Tibial nerve (tissue), 4 donors: ENCODE data around the gene REXO1. TPM values are rescaled to one million over a fixed set of nuclear protein-coding genes. Genes with fewer than 3 reads are reported as not detected.

ENCODE experiments used
- DNase-seq, 2 donors: peaks; one replicate each; pipeline ENCODE4 v3.0.0-alpha.2; 2019; ENCODE audit warnings: low spot score in 2 of 2
- H3K27ac ChIP-seq, 4 donors: fragments of 200-600 bp; sonication (generic) in 3 of 4; one replicate each; pipeline ENCODE4 v1.5.1; 2017 to 2019; ENCODE audit warnings: mild to moderate bottlenecking in 1 of 4
- H3K27me3 ChIP-seq, 2 donors: fragments of 200-600 bp; sonication (generic) in 1 of 2; one replicate each; pipeline versions ENCODE4 v1.5.1 to v1.6.0; 2017 to 2019
- H3K36me3 ChIP-seq, 3 donors: fragments of 200-600 bp; sonication (generic); one replicate each; pipeline ENCODE4 v1.5.1; 2018 to 2019
- H3K4me1 ChIP-seq, 4 donors: fragments of 200-600 bp; sonication (generic) in 3 of 4; one replicate each; pipeline ENCODE4 v1.5.1; 2017 to 2019
- H3K4me3 ChIP-seq, 4 donors: fragments of 200-600 bp; sonication (generic) in 3 of 4; one replicate each; pipeline ENCODE4 v1.5.1; 2017 to 2019; ENCODE audit warnings: mild to moderate bottlenecking in 1 of 4, moderate library complexity in 1 of 4
- H3K9me3 ChIP-seq, 4 donors: fragments of 200-600 bp; sonication (generic) in 3 of 4; one replicate each; pipeline ENCODE4 v1.5.1; 2017 to 2019
- CTCF ChIP-seq, 5 experiments: fragments of 200-600 bp in 3 of 5; fragments of 450-650 bp in 2 of 5; sonication (generic) in 3 of 5; IDR thresholded peaks; one replicate each; pipeline ENCODE4 v1.5.1; 2016 to 2019; ENCODE audit warnings: antibody characterized with exemption in 5 of 5, mild to moderate bottlenecking in 3 of 5, moderate library complexity in 2 of 5
- EP300 ChIP-seq, 2 donors: sonication (generic); formaldehyde crosslinking; IDR thresholded peaks; one replicate each; pipeline ENCODE4 v1.6.1; 2017; ENCODE audit warnings: antibody characterized with exemption in 2 of 2, mild to moderate bottlenecking in 1 of 2
- POLR2A ChIP-seq, 2 donors: fragments of 450-650 bp; IDR thresholded peaks; one replicate each; pipeline ENCODE4 v1.6.1; 2017; ENCODE audit warnings: antibody characterized with exemption in 2 of 2, mild to moderate bottlenecking in 2 of 2, moderate library complexity in 2 of 2
- WGBS, 2 donors: methylation state at CpG; one replicate each; pipeline ENCODE4 v1.1.5; 2018; 5-methylcytosine and 5-hydroxymethylcytosine counted together
- total RNA-seq, 4 donors: library from RNA; depleted of rRNA; stranded (reverse); fragments of >200 nt; gene quantifications; one replicate each; pipeline ENCODE4 v1.1.0, GENCODE V29; 2016

REXO1 gene
- total RNA-seq, 4 donors from 2014 or later = 17.9 to 87.3 (median 31.1) TPM

DNA sequence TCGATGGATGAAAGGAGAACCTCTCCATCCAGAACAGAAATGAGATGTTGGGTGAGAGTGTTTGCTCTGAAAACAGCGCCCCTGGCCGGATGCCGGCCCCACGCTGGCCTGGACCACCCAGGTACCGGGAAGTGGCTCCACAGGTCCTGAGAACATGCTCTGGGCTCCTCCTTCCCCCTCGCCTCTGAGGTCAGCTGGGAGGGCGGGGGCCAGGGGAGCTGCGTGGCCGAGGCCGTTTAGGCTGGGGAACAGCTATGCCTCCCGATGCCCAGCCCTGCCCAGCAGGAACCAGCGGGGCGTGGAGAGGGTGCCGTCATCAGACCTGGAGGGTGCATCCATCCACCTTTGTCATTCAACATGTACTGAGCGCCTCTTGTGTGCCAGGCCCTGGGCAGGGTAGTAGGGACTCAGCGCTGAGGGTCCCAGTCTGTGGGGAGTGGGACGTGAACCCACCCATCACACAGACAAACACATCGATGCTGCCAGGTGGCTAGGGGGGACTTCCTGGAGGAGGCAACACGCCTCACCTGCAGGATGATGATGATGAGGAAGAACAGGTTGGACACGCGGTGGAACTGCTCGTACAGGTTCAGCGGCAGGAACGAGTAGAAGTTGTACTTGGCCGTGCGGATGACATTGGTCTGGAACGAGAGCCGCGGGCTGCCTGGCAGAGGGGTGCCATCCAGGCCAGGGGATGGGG lies 40.4 kb downstream of the REXO1 start:
- no peaks in the 10 kb centered on the region for H3K9me3 ChIP-seq
- TF ChIP-seq CTCF (IDR thresholded peaks at IDR 0.05) (no peak), POLR2A (IDR thresholded peaks at IDR 0.05) (no peak), EP300 (IDR thresholded peaks at IDR 0.05) (no peak)
- H3K4me3 ChIP-seq = no peak overlapping the region
- WGBS, 2 donors = 70% methylated on average over 23 to 30 of the region's 30 CpGs
- H3K4me1 ChIP-seq = peaks cover 0 to 14% (median 6%) of the 10 kb centered on the region in 4 donors
- no peaks in the 10 kb centered on the region for H3K27me3 ChIP-seq
- H3K36me3 ChIP-seq = no peaks in the 10 kb centered on the region
- no peak for DNase-seq
- no peak overlapping the region for H3K27ac ChIP-seq

DNA sequence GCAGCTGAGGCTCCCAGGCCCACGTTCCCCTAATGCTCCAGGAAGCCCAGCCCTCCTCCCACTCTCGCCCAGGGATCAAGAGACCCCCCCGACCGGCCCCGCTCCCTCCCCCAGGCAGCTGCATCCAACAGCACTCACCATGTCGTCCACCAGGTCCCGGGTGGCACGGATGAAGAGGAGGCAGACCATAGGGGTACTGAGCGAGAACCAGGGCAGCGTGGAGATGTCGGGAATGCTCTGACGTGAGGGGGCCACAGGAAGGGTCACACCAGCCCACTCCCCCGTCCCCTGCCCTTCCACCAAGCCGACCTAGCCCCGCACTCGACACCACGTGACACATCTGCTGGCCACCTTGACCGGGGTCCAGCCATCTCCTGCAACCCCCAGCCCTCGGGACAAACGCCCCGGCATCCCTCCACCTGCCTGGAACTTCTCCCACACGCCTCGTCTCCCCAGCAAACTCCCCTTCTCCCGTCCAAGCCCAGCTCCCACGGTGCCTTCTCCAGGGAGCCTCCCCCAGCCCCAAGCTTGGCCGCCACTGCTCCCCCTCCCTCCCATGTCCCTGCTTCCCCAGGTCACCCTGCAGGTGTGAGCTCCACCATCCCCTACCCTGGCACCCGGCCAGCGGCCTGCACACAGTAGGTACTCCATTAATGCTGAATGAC lies 41.1 kb downstream of the REXO1 start:
- TF ChIP-seq CTCF (IDR thresholded peaks at IDR 0.05) (no peak), POLR2A (IDR thresholded peaks at IDR 0.05) (no peak), EP300 (IDR thresholded peaks at IDR 0.05) (no peak)
- no peaks in the 10 kb centered on the region for H3K36me3 ChIP-seq
- no peaks in the 10 kb centered on the region for H3K9me3 ChIP-seq
- H3K27ac ChIP-seq = no peak overlapping the region
- DNase-seq = no peak
- whole genome bisulfite sequencing, 2 donors = 58 to 67% methylated on average over 23 to 27 of the region's 28 CpGs
- H3K27me3 ChIP-seq = no peaks in the 10 kb centered on the region
- H3K4me3 ChIP-seq = no peak overlapping the region
- peaks cover 0 to 10% (median 5%) of the 10 kb centered on the region in 4 donors for H3K4me1 ChIP-seq

DNA sequence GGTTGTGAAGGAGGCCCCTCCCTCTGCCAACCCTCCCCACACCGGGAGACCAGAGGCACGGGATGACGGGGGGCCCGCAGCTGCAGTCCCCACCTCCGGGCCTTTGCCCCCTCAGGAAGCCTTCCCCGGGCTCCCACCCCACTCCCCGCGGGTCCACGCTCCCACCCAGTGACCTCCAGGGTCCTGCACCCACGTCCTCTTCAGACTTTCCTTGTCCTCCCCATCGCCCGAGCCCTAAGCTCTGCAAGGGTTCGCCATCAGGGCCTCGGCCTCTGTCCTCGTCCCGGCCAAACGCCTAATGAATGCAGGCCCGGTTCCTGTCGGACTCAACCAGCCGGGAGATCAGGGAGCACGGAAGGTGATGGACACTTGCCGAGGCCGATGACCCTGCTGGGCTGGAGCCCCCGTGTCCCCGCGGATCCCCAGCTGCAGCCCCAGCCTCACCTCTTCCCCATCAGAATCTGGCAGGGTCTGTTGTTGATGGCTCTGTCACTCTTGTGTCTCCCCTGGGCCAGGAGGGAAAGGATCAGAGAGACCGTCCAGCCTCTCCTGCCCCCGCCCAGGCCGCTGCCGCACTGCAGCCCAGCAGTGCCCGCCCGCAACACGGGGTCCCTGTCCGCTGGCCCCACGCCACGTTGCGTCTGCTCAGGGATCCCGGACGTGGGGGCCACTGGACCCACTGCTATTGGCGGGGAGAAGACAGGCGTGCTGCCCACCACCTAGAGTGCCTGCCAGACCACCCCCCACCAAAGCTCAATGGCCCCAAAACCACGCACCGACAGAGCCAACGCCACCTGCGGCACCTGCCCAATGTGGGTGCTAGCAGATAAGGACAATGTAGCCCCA lies 41.9 kb downstream of the REXO1 start:
- no peak overlapping the region for H3K27ac ChIP-seq
- TF ChIP-seq CTCF (IDR thresholded peaks at IDR 0.05) = no peak
- TF ChIP-seq POLR2A (IDR thresholded peaks at IDR 0.05) = no peak
- no peak for TF ChIP-seq EP300 (IDR thresholded peaks at IDR 0.05)
- H3K4me3 ChIP-seq = no peak overlapping the region
- no peaks in the 10 kb centered on the region for H3K36me3 ChIP-seq
- no peaks in the 10 kb centered on the region for H3K9me3 ChIP-seq
- no peak for DNase-seq
- no peaks in the 10 kb centered on the region for H3K27me3 ChIP-seq
- 60 to 77% methylated on average over 41 to 45 of the region's 45 CpGs for WGBS, 2 donors
- peaks cover 0 to 2% (median 0%) of the 10 kb centered on the region in 4 donors for H3K4me1 ChIP-seq

- no peaks in the 10 kb centered on the region for H3K9me3 ChIP-seq
- H3K4me1 ChIP-seq = no peaks in the 10 kb centered on the region
- no peak overlapping the region for H3K27ac ChIP-seq
- no peak for DNase-seq
- no peak overlapping the region for H3K4me3 ChIP-seq
- no peaks in the 10 kb centered on the region for H3K27me3 ChIP-seq
- H3K36me3 ChIP-seq = no peaks in the 10 kb centered on the region
- TF ChIP-seq CTCF (IDR thresholded peaks at IDR 0.05) = no peak
- WGBS, 2 donors = 77 to 81% methylated on average over 22 of the region's 24 CpGs
Measured at GRCh38 chr19:1805401-1806183, 42.7 kb downstream of the REXO1 start.
